Tibial artery (tissue), 4 donors: Measurements from ENCODE around the gene CFAP299.
"Not testable (repeated sequence)": the region's sequence is repeated elsewhere in the genome, so short reads cannot be mapped to it uniquely, and the experiment has no call there.

Experiments
- DNase-seq, 2 donors: peaks; one replicate each; pipeline ENCODE4 v3.0.0-alpha.2; 2019
- H3K27ac ChIP-seq, 2 donors: fragments of 200-600 bp; sonication (generic) in 1 of 2; 1 replicate in 1 of 2; 2 replicates in 1 of 2; pipeline ENCODE4 v1.5.1; 2018 to 2019; ENCODE audit warnings: mild to moderate bottlenecking in 1 of 2
- H3K27me3 ChIP-seq, 2 donors: fragments of 200-600 bp; sonication (generic) in 1 of 2; one replicate each; pipeline versions ENCODE4 v1.5.1 to v1.6.0; 2016 to 2019
- H3K36me3 ChIP-seq, 3 donors: fragments of 200-600 bp; sonication (generic) in 2 of 3; one replicate each; pipeline ENCODE4 v1.5.1; 2016 to 2019; ENCODE audit warnings: mild to moderate bottlenecking in 2 of 3
- H3K4me1 ChIP-seq, 4 donors: fragments of 200-600 bp; sonication (generic) in 2 of 4; 1 replicate in 3 of 4; 2 replicates in 1 of 4; pipeline ENCODE4 v1.5.1; 2016 to 2019
- H3K4me3 ChIP-seq, 2 donors: fragments of 200-600 bp; sonication (generic) in 1 of 2; 1 replicate in 1 of 2; 2 replicates in 1 of 2; pipeline ENCODE4 v1.5.1; 2018 to 2019; ENCODE audit warnings: mild to moderate bottlenecking in 2 of 2
- H3K9me3 ChIP-seq, 3 donors: fragments of 200-600 bp; sonication (generic) in 1 of 3; one replicate each; pipeline ENCODE4 v1.5.1; 2016 to 2019
- CTCF ChIP-seq, 2 experiments: fragments of 200-600 bp in 1 of 2; fragments of 450-650 bp in 1 of 2; IDR thresholded peaks; one replicate each; pipeline ENCODE4 v1.5.1; 2017 to 2019; ENCODE audit warnings: antibody characterized with exemption in 2 of 2, mild to moderate bottlenecking in 1 of 2, moderate library complexity in 1 of 2
- intact Hi-C: fragments of 100-400 bp; cut with DNase I; formaldehyde crosslinking; loops from one replicate; pipeline ENCODE4 v1.15.0; 2023; ENCODE audit warnings: low total_unique reads

CFAP299 gene

GRCh38 chr4:80438016-80438415 is 102.5 kb downstream of the CFAP299 start:
- intact Hi-C loops = no loop called here
- no peaks in the 10 kb centered on the region for H3K27me3 ChIP-seq
- DNase-seq = no peak
- H3K4me1 ChIP-seq = no peaks in the 10 kb centered on the region
- no peak for TF ChIP-seq CTCF (IDR thresholded peaks at IDR 0.05)
- H3K36me3 ChIP-seq = no peaks in the 10 kb centered on the region
- no peak overlapping the region for H3K27ac ChIP-seq
- no peak overlapping the region for H3K4me3 ChIP-seq
- no peaks in the 10 kb centered on the region for H3K9me3 ChIP-seq

GRCh38 chr4:80439294-80440061 is 103.9 kb downstream of the CFAP299 start:
- H3K36me3 ChIP-seq, intact Hi-C loops, H3K9me3 ChIP-seq, H3K4me3 ChIP-seq, H3K4me1 ChIP-seq, H3K27ac ChIP-seq, DNase-seq, H3K27me3 ChIP-seq: not testable (repeated sequence)

GRCh38 chr4:80446248-80446647 is 110.7 kb downstream of the CFAP299 start:
- Histone ChIP-seq H3K27me3 (no peaks in the 10 kb centered on the region), H3K4me1 (no peaks in the 10 kb centered on the region), H3K27ac (no peak overlapping the region), H3K9me3 (no peaks in the 10 kb centered on the region), H3K36me3 (no peaks in the 10 kb centered on the region), H3K4me3 (no peak overlapping the region)
- TF ChIP-seq CTCF (IDR thresholded peaks at IDR 0.05) = no peak
- no peak for DNase-seq
- intact Hi-C loops = no loop called here

- Histone ChIP-seq H3K36me3 (no peaks in the 10 kb centered on the region), H3K27ac (no peak overlapping the region), H3K27me3 (no peaks in the 10 kb centered on the region), H3K9me3 (no peaks in the 10 kb centered on the region), H3K4me3 (no peak overlapping the region), H3K4me1 (no peaks in the 10 kb centered on the region)
- DNase-seq = no peak
- intact Hi-C loops = no loop called here
- no peak for TF ChIP-seq CTCF (IDR thresholded peaks at IDR 0.05)
These were observed 111.1 kb downstream of the CFAP299 start for GRCh38 chr4:80446664-80447063.

GRCh38 chr4:80447493-80447892 is 112.0 kb downstream of the CFAP299 start:
- no peak overlapping the region for H3K4me3 ChIP-seq
- intact Hi-C loops = no loop called here
- H3K27ac ChIP-seq = no peak overlapping the region
- no peaks in the 10 kb centered on the region for H3K36me3 ChIP-seq
- TF ChIP-seq CTCF (IDR thresholded peaks at IDR 0.05) = no peak
- H3K27me3 ChIP-seq = no peaks in the 10 kb centered on the region
- H3K4me1 ChIP-seq = no peaks in the 10 kb centered on the region
- H3K9me3 ChIP-seq = no peaks in the 10 kb centered on the region
- DNase-seq = no peak

- intact Hi-C loops = no loop called here
- H3K36me3 ChIP-seq = no peaks in the 10 kb centered on the region
These were observed 112.5 kb downstream of the CFAP299 start for GRCh38 chr4:80448056-80448455.

More at GRCh38 chr4:80448056-80448455, 112.5 kb downstream of the CFAP299 start:
- Histone ChIP-seq H3K9me3 (no peaks in the 10 kb centered on the region), H3K27ac (no peak overlapping the region), H3K4me3 (no peak overlapping the region), H3K27me3 (no peaks in the 10 kb centered on the region), H3K4me1 (no peaks in the 10 kb centered on the region)
- no peak for DNase-seq
- TF ChIP-seq CTCF (IDR thresholded peaks at IDR 0.05) = no peak
